Measurements from ENCODE around the gene ADGRL3.
A peak's percentile ranks its signal among the peaks of the same experiment; 100 is the strongest.

Gene ADGRL3

GRCh38 chr4:61193863-61194262 is 6.3 kb upstream of the ADGRL3 start:
- 60 to 80% methylated on average over 1 of the region's 4 CpGs for WGBS, 2 experiments (ENCODE audit: insufficient coverage in 2 of 2)

GRCh38 chr4:61194571-61194970 is 5.6 kb upstream of the ADGRL3 start:
- H3K36me3 ChIP-seq (ENCODE audit: control insufficient read depth, insufficient read depth, low read length): no peaks in the 10 kb centered on the region
- no peak overlapping the region for H3K4me3 ChIP-seq (ENCODE audit: extremely low read depth, insufficient read depth, low read length, poor library complexity, severe bottlenecking)
- H3K27ac ChIP-seq (ENCODE audit: low read depth, low read length, severe bottlenecking): no peak overlapping the region
- WGBS, 2 experiments (ENCODE audit: insufficient coverage in 2 of 2): 88% methylated on average over 1 of the region's 1 CpG; no CpG with 5 or more reads in 1 of the 2 experiments
- no peaks in the 10 kb centered on the region for H3K9me3 ChIP-seq (ENCODE audit: control insufficient read depth, low read length)
- H3K4me1 ChIP-seq (ENCODE audit: control insufficient read depth, insufficient read depth, low read length, poor library complexity, severe bottlenecking): no peaks in the 10 kb centered on the region

More at GRCh38 chr4:61193863-61194262, 6.3 kb upstream of the ADGRL3 start:
- Histone ChIP-seq H3K9me3 (ENCODE audit: control insufficient read depth, low read length) (no peaks in the 10 kb centered on the region), H3K27ac (ENCODE audit: low read depth, low read length, severe bottlenecking) (no peak overlapping the region), H3K36me3 (ENCODE audit: control insufficient read depth, insufficient read depth, low read length) (no peaks in the 10 kb centered on the region), H3K4me1 (ENCODE audit: control insufficient read depth, insufficient read depth, low read length, poor library complexity, severe bottlenecking) (no peaks in the 10 kb centered on the region), H3K4me3 (ENCODE audit: extremely low read depth, insufficient read depth, low read length, poor library complexity, severe bottlenecking) (no peak overlapping the region)

- Histone ChIP-seq H3K36me3 (ENCODE audit: control insufficient read depth, insufficient read depth, low read length) (no peaks in the 10 kb centered on the region), H3K4me3 (ENCODE audit: extremely low read depth, insufficient read depth, low read length, poor library complexity, severe bottlenecking) (no peak overlapping the region), H3K4me1 (ENCODE audit: control insufficient read depth, insufficient read depth, low read length, poor library complexity, severe bottlenecking) (no peaks in the 10 kb centered on the region), H3K27ac (ENCODE audit: low read depth, low read length, severe bottlenecking) (no peak overlapping the region), H3K9me3 (ENCODE audit: control insufficient read depth, low read length) (no peaks in the 10 kb centered on the region)
- WGBS, 2 experiments (ENCODE audit: insufficient coverage in 2 of 2): no CpG with 5 or more reads among the region's 1 CpG
Measured at GRCh38 chr4:61195101-61195500, 5.0 kb upstream of the ADGRL3 start.

GRCh38 chr4:61198686-61199085 is 1.4 kb upstream of the ADGRL3 start:
- H3K4me3 ChIP-seq (ENCODE audit: extremely low read depth, insufficient read depth, low read length, poor library complexity, severe bottlenecking): no peak overlapping the region
- peaks cover 5% of the 10 kb centered on the region for H3K4me1 ChIP-seq (ENCODE audit: control insufficient read depth, insufficient read depth, low read length, poor library complexity, severe bottlenecking)

GRCh38 chr4:61199873-61200186 is 296 bp upstream of the ADGRL3 start:
- Histone ChIP-seq H3K4me3 (ENCODE audit: extremely low read depth, insufficient read depth, low read length, poor library complexity, severe bottlenecking) (peak overlapping the region; percentile 78), H3K36me3 (ENCODE audit: control insufficient read depth, insufficient read depth, low read length) (no peaks in the 10 kb centered on the region), H3K9me3 (ENCODE audit: control insufficient read depth, low read length) (no peaks in the 10 kb centered on the region), H3K4me1 (ENCODE audit: control insufficient read depth, insufficient read depth, low read length, poor library complexity, severe bottlenecking) (peaks cover 14% of the 10 kb centered on the region), H3K27ac (ENCODE audit: low read depth, low read length, severe bottlenecking) (peak overlapping the region; percentile 49)
- WGBS, 2 experiments (ENCODE audit: insufficient coverage in 2 of 2): 11 to 14% methylated on average over 4 to 9 of the region's 9 CpGs

More at GRCh38 chr4:61198686-61199085, 1.4 kb upstream of the ADGRL3 start:
- no peaks in the 10 kb centered on the region for H3K9me3 ChIP-seq (ENCODE audit: control insufficient read depth, low read length)
- no peak overlapping the region for H3K27ac ChIP-seq (ENCODE audit: low read depth, low read length, severe bottlenecking)
- no CpG with 5 or more reads among the region's 1 CpG for WGBS, 2 experiments (ENCODE audit: insufficient coverage in 2 of 2)
- H3K36me3 ChIP-seq (ENCODE audit: control insufficient read depth, insufficient read depth, low read length): no peaks in the 10 kb centered on the region

- 0 to 1% methylated on average over 19 to 22 of the region's 41 CpGs for WGBS, 2 experiments (ENCODE audit: insufficient coverage in 2 of 2)
- Histone ChIP-seq H3K4me3 (ENCODE audit: extremely low read depth, insufficient read depth, low read length, poor library complexity, severe bottlenecking) (peak overlapping the region; percentile 78), H3K4me1 (ENCODE audit: control insufficient read depth, insufficient read depth, low read length, poor library complexity, severe bottlenecking) (peaks cover 19% of the 10 kb centered on the region), H3K9me3 (ENCODE audit: control insufficient read depth, low read length) (no peaks in the 10 kb centered on the region), H3K36me3 (ENCODE audit: control insufficient read depth, insufficient read depth, low read length) (no peaks in the 10 kb centered on the region), H3K27ac (ENCODE audit: low read depth, low read length, severe bottlenecking) (peak overlapping the region; percentile 49)
Measured at GRCh38 chr4:61200916-61201526, 895 bp downstream of the ADGRL3 start.

- H3K4me3 ChIP-seq (ENCODE audit: extremely low read depth, insufficient read depth, low read length, poor library complexity, severe bottlenecking): peak overlapping the region; percentile 78
- H3K27ac ChIP-seq (ENCODE audit: low read depth, low read length, severe bottlenecking): no peak overlapping the region
- 0% methylated on average over 24 of the region's 28 CpGs; no CpG with 5 or more reads in 1 of the 2 experiments for WGBS, 2 experiments (ENCODE audit: insufficient coverage in 2 of 2)
- no peaks in the 10 kb centered on the region for H3K9me3 ChIP-seq (ENCODE audit: control insufficient read depth, low read length)
- peaks cover 19% of the 10 kb centered on the region for H3K4me1 ChIP-seq (ENCODE audit: control insufficient read depth, insufficient read depth, low read length, poor library complexity, severe bottlenecking)
- no peaks in the 10 kb centered on the region for H3K36me3 ChIP-seq (ENCODE audit: control insufficient read depth, insufficient read depth, low read length)
Measured at GRCh38 chr4:61201561-61201960, 1.4 kb downstream of the ADGRL3 start.

- Histone ChIP-seq H3K27ac (ENCODE audit: low read depth, low read length, severe bottlenecking) (no peak overlapping the region), H3K4me1 (ENCODE audit: control insufficient read depth, insufficient read depth, low read length, poor library complexity, severe bottlenecking) (peaks cover 19% of the 10 kb centered on the region), H3K9me3 (ENCODE audit: control insufficient read depth, low read length) (no peaks in the 10 kb centered on the region), H3K4me3 (ENCODE audit: extremely low read depth, insufficient read depth, low read length, poor library complexity, severe bottlenecking) (peak overlapping the region; percentile 78), H3K36me3 (ENCODE audit: control insufficient read depth, insufficient read depth, low read length) (no peaks in the 10 kb centered on the region)
- 0 to 1% methylated on average over 11 to 36 of the region's 51 CpGs for WGBS, 2 experiments (ENCODE audit: insufficient coverage in 2 of 2)
Measured at GRCh38 chr4:61201961-61202637, 2.0 kb downstream of the ADGRL3 start.

- Histone ChIP-seq H3K27ac (ENCODE audit: low read depth, low read length, severe bottlenecking) (no peak overlapping the region), H3K36me3 (ENCODE audit: control insufficient read depth, insufficient read depth, low read length) (no peaks in the 10 kb centered on the region), H3K9me3 (ENCODE audit: control insufficient read depth, low read length) (no peaks in the 10 kb centered on the region), H3K4me3 (ENCODE audit: extremely low read depth, insufficient read depth, low read length, poor library complexity, severe bottlenecking) (peak overlapping the region; percentile 78), H3K4me1 (ENCODE audit: control insufficient read depth, insufficient read depth, low read length, poor library complexity, severe bottlenecking) (peaks cover 19% of the 10 kb centered on the region)
- 1% methylated on average over 25 to 28 of the region's 41 CpGs for WGBS, 2 experiments (ENCODE audit: insufficient coverage in 2 of 2)
Measured at GRCh38 chr4:61202638-61203435, 2.7 kb downstream of the ADGRL3 start.

- WGBS, 2 experiments (ENCODE audit: insufficient coverage in 2 of 2): 9% methylated on average over 1 of the region's 3 CpGs; no CpG with 5 or more reads in 1 of the 2 experiments
Measured at GRCh38 chr4:61203436-61203790, 3.3 kb downstream of the ADGRL3 start.

More at GRCh38 chr4:61203436-61203790, 3.3 kb downstream of the ADGRL3 start:
- Histone ChIP-seq H3K27ac (ENCODE audit: low read depth, low read length, severe bottlenecking) (no peak overlapping the region), H3K36me3 (ENCODE audit: control insufficient read depth, insufficient read depth, low read length) (no peaks in the 10 kb centered on the region), H3K9me3 (ENCODE audit: control insufficient read depth, low read length) (no peaks in the 10 kb centered on the region), H3K4me3 (ENCODE audit: extremely low read depth, insufficient read depth, low read length, poor library complexity, severe bottlenecking) (peak overlapping the region; percentile 78), H3K4me1 (ENCODE audit: control insufficient read depth, insufficient read depth, low read length, poor library complexity, severe bottlenecking) (peaks cover 19% of the 10 kb centered on the region)
